Measurements from ENCODE around the gene NPIPB2. TPM values are rescaled to one million over a fixed set of nuclear protein-coding genes. Genes with fewer than 3 reads are reported as not detected.

NPIPB2 gene
- total RNA-seq, 4 donors from 2014 or later = 4.1 to 12.9 (median 5.2) TPM

GRCh38 chr16:11877374-11877773 is 64.5 kb downstream of the NPIPB2 start:
- no peak for TF ChIP-seq POLR2A (IDR thresholded peaks at IDR 0.05)
- TF ChIP-seq, protein P1, sequence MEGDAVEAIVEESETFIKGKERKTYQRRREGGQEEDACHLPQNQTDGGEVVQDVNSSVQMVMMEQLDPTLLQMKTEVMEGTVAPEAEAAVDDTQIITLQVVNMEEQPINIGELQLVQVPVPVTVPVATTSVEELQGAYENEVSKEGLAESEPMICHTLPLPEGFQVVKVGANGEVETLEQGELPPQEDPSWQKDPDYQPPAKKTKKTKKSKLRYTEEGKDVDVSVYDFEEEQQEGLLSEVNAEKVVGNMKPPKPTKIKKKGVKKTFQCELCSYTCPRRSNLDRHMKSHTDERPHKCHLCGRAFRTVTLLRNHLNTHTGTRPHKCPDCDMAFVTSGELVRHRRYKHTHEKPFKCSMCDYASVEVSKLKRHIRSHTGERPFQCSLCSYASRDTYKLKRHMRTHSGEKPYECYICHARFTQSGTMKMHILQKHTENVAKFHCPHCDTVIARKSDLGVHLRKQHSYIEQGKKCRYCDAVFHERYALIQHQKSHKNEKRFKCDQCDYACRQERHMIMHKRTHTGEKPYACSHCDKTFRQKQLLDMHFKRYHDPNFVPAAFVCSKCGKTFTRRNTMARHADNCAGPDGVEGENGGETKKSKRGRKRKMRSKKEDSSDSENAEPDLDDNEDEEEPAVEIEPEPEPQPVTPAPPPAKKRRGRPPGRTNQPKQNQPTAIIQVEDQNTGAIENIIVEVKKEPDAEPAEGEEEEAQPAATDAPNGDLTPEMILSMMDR (IDR thresholded peaks at IDR 0.05) = no peak
- no peak overlapping the region for H3K4me3 ChIP-seq (ENCODE audit: low read depth, poor library complexity, severe bottlenecking)
- intact Hi-C loops (cut with DNase I; ENCODE audit: low total_unique reads) = no loop called here
- 76 to 81% methylated on average over 5 of the region's 5 CpGs for WGBS, 2 donors
- no peak for DNase-seq (ENCODE audit: low spot score in 2 of 2)

Other genes with a start within 250 kb of the NPIPB2 start
- gene TXNDC11, start 199.2 kb downstream of the NPIPB2 start, total RNA-seq = 10 to 100 TPM; 27.7 to 47.8 (median 40.0) TPM
- gene ZC3H7A, start 144.8 kb downstream of the NPIPB2 start, total RNA-seq = 10 to 100 TPM; 22.0 to 46.6 (median 31.3) TPM
- 100 to 1,000 TPM; 105 to 245 (median 166) TPM for gene RSL1D1, start 90.5 kb downstream of the NPIPB2 start, total RNA-seq
- gene GSPT1, start 26.1 kb downstream of the NPIPB2 start, total RNA-seq = 10 to 100 TPM; 38.6 to 55.3 (median 52.0) TPM
- gene TNFRSF17, start 23.2 kb upstream of the NPIPB2 start, total RNA-seq = not detected
- gene SNX29, start 34.7 kb upstream of the NPIPB2 start, total RNA-seq = 10 to 100 TPM; 19.3 to 24.8 (median 23.9) TPM